ENCODE data around the gene CD177. TPM values are rescaled to one million over a fixed set of nuclear protein-coding genes. Genes with fewer than 3 reads are reported as not detected.

The CD177 gene
- total and polyA plus RNA-seq, 10 donors, result 2.3 to 354 (median 51.0) TPM

GRCh38 chr19:43329989-43330388, 23.5 kb upstream of the CD177 start:
- H3K27me3 ChIP-seq (replicated peaks in 1 of 7), result no peaks in the 10 kb centered on the region
- no peaks in the 10 kb centered on the region for H3K36me3 ChIP-seq
- H3K27ac ChIP-seq, result peak overlapping the region in 1 of 8 donors; percentile 60
- WGBS, 5 donors, result 88 to 96% (median 94%) methylated on average over 2 of the region's 2 CpGs
- DNase-seq, result no peak
- H3K4me3 ChIP-seq, result no peak overlapping the region
- H3K4me1 ChIP-seq, result no peaks in the 10 kb centered on the region
- H3K9me3 ChIP-seq, result no peaks in the 10 kb centered on the region
- intact Hi-C loops (cut with DNase I; ENCODE audit: low total_unique reads), result no loop called here
- TF ChIP-seq, protein P1, sequence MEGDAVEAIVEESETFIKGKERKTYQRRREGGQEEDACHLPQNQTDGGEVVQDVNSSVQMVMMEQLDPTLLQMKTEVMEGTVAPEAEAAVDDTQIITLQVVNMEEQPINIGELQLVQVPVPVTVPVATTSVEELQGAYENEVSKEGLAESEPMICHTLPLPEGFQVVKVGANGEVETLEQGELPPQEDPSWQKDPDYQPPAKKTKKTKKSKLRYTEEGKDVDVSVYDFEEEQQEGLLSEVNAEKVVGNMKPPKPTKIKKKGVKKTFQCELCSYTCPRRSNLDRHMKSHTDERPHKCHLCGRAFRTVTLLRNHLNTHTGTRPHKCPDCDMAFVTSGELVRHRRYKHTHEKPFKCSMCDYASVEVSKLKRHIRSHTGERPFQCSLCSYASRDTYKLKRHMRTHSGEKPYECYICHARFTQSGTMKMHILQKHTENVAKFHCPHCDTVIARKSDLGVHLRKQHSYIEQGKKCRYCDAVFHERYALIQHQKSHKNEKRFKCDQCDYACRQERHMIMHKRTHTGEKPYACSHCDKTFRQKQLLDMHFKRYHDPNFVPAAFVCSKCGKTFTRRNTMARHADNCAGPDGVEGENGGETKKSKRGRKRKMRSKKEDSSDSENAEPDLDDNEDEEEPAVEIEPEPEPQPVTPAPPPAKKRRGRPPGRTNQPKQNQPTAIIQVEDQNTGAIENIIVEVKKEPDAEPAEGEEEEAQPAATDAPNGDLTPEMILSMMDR (IDR thresholded peaks at IDR 0.05 in 8 of 11, conservative IDR thresholded peaks at IDR 0.05 in 3 of 11), result no peak
- TF ChIP-seq POLR2AphosphoS5 (IDR thresholded peaks at IDR 0.05), result no peak
- no peak for TF ChIP-seq POLR2A (IDR thresholded peaks at IDR 0.05)

DNA sequence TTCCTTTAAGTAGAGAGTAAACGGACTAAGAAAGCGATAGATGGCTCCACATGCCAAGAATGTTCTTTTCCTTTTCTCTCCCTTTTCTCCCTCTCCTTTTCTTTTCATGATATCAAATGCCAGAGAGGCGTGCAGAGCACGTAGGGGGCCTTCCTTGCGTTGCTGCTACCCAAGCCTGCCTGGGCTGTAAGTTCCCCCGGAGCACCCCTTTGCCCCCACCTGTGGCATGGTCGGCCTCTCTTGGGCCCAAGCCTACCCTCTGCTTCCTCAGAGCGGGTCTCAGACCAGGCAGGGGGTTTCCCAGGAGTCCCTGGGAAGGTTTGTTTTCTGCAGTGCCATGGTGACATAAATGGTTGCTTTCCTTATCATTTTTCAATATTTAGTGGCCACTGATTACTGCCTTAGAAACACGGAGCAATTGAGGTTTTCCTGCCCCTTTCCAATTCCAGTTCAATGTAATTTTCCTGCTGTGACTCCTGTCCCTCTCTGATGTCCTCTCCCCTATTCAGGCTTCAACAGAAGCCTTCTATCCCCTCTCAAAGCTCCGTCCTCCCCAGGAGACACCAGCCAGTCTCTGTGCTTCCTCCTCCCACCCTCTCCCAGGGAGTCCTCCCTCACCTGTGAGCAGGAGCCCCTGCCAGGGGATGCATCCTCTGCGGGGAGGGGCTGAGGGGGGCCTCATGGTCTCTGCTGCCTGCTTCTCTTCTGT, 22.6 kb upstream of the CD177 start:
- peak overlapping the region in 1 of 8 donors; percentile 7 for H3K4me3 ChIP-seq
- H3K4me1 ChIP-seq, result no peaks in the 10 kb centered on the region
- no peaks in the 10 kb centered on the region for H3K27me3 ChIP-seq (replicated peaks in 1 of 7)
- H3K27ac ChIP-seq, result peak overlapping the region in 2 of 8 donors; percentile 43 to 60
- H3K36me3 ChIP-seq, result no peaks in the 10 kb centered on the region
- no peak for DNase-seq
- intact Hi-C loops (cut with DNase I; ENCODE audit: low total_unique reads), result no loop called here
- TF ChIP-seq, protein P1 (IDR thresholded peaks at IDR 0.05 in 8 of 11, conservative IDR thresholded peaks at IDR 0.05 in 3 of 11), result no peak
- TF ChIP-seq POLR2AphosphoS5 (IDR thresholded peaks at IDR 0.05), result no peak
- 70 to 85% (median 75%) methylated on average over 11 of the region's 11 CpGs for WGBS, 5 donors
- no peaks in the 10 kb centered on the region for H3K9me3 ChIP-seq

- intact Hi-C loops (cut with DNase I; ENCODE audit: low total_unique reads), result no loop called here
- Histone ChIP-seq H3K4me3 (no peak overlapping the region), H3K4me1 (no peaks in the 10 kb centered on the region), H3K36me3 (no peaks in the 10 kb centered on the region), H3K27ac (peak overlapping the region in 2 of 8 donors; percentile 43 to 60), H3K27me3 (replicated peaks in 1 of 7) (no peaks in the 10 kb centered on the region), H3K9me3 (no peaks in the 10 kb centered on the region)
- TF ChIP-seq, protein P1 (IDR thresholded peaks at IDR 0.05 in 8 of 11, conservative IDR thresholded peaks at IDR 0.05 in 3 of 11), result no peak
- TF ChIP-seq POLR2A (IDR thresholded peaks at IDR 0.05) (no peak), POLR2AphosphoS5 (IDR thresholded peaks at IDR 0.05) (no peak)
- no peak for DNase-seq
- 71 to 90% (median 80%) methylated on average over 4 of the region's 4 CpGs for whole genome bisulfite sequencing, 5 donors
Measured at GRCh38 chr19:43331435-43332010, 22.0 kb upstream of the CD177 start.
